OCI-LY3 (cell line): ENCODE measurements around the gene RTN4RL2.

ENCODE experiments used
- H2AFZ ChIP-seq: fragments of 200-600, 300-600 bp; shearing (Covaris generic); 2 replicates; pipeline ENCODE4 v1.6.0; 2014; ENCODE audit warnings: antibody characterized with exemption, low read depth, low read length
- H3K27ac ChIP-seq: fragments of 200-600, 300-600 bp; sonication (generic); 2 replicates; pipeline ENCODE4 v1.5.1; 2014; ENCODE audit warnings: mild to moderate bottlenecking, low read length, moderate library complexity, mixed read lengths
- H3K27me3 ChIP-seq: fragments of 200-600, 300-600 bp; sonication (generic); 2 replicates; pipeline ENCODE4 v1.6.1; 2014; ENCODE audit warnings: low read depth, low read length, mixed read lengths
- H3K36me3 ChIP-seq: fragments of 200-600, 300-600 bp; sonication (generic); replicated peaks from 2 replicates; pipeline ENCODE3; 2014; ENCODE audit warnings: low read depth, low read length, mixed read lengths
- H3K4me1 ChIP-seq: fragments of 300-600, 200-600 bp; sonication (generic); 2 replicates; pipeline ENCODE4 v1.6.1; 2014; ENCODE audit warnings: low read length, mixed read lengths
- H3K4me2 ChIP-seq: fragments of 200-600, 300-600 bp; sonication (generic); 2 replicates; pipeline ENCODE4 v1.6.1; 2014; ENCODE audit warnings: low read length, mixed read lengths
- H3K4me3 ChIP-seq: fragments of 300-600, 200-600 bp; sonication (generic); 2 replicates; pipeline ENCODE4 v1.5.1; 2014; ENCODE audit warnings: antibody characterized with exemption, mild to moderate bottlenecking, low read length, moderate library complexity
- H3K79me2 ChIP-seq: fragments of 300-600, 200-600 bp; shearing (Covaris generic); 2 replicates; pipeline ENCODE4 v1.6.1; 2014; ENCODE audit warnings: mild to moderate bottlenecking, low read length, mixed read lengths
- H3K9ac ChIP-seq: fragments of 300-600, 200-600 bp; shearing (Covaris generic); 2 replicates; pipeline ENCODE4 v1.6.0; 2014; ENCODE audit warnings: mild to moderate bottlenecking, low read length, moderate library complexity
- H3K9me3 ChIP-seq: fragments of 200-600, 300-600 bp; shearing (Covaris generic); 2 replicates; pipeline ENCODE4 v1.6.1; 2014; ENCODE audit warnings: low read length, mixed read lengths; ENCODE audit not compliant: insufficient read depth
- H4K20me1 ChIP-seq: fragments of 200-600, 300-600 bp; sonication (generic); 2 replicates; pipeline ENCODE4 v1.6.1; 2016; ENCODE audit warnings: low read length, mixed read lengths; ENCODE audit not compliant: insufficient read depth
- EZH2phosphoT487 ChIP-seq: fragments of 200-600 bp; shearing (Covaris generic); IDR thresholded peaks from 2 replicates; pipeline ENCODE4 v1.6.1; 2018; ENCODE audit warnings: antibody characterized with exemption, mixed run types, low read depth
- TF ChIP-seq, protein P1 (sequence below): fragments of 200-600, 300-600 bp; sonication (generic); IDR thresholded peaks from 2 replicates; pipeline ENCODE4 v1.5.1; 2014; ENCODE audit warnings: antibody characterized with exemption, low read length, low read depth

The RTN4RL2 gene

DNA sequence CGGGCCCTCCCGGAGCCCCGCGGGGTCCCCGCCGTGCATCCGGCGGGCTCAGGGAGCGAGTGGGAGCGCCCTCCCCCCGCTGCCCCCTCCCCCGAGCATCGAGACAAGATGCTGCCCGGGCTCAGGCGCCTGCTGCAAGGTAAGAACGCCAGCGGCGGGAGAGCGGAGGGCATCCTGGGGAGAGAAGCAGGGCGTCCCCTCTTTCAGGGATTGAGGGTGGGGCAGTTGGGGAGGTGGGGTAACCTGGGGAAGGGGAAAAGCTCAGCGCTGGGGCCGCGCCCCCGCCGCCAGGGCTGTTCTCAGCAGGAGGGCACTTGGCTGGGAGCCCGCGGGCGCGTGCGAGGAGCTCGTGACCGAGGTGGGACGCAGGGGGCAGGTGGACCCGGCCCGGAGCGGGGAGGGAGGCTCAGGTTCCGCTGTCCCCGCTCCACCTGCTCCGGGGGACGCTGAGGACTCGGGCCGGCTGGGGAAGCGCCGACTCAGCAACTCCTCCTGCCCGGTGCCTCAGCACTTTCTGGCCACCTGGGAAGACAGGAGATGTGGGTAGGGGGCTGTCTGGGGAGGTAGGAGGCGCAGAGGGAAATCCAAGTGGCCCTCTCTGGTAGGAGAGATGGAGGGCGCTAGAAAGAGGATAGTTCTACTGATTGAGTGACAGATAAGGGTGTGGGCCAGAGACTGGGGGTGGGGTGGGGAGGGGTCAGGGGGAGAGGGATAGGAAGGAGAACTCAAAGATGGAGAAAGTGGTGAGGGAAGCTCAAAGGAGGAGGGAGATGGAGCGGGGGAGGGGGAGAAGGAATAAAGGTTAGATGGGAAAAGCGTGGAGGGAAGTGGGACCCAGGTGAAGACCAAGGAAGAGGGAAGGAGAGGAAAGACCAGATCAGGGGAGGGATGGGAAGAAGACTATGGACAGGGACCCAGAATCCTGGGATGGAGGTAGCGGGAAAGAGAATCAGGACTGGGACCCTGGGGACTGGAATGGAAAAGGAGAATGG is 726 bp downstream of the RTN4RL2 start:
- no peak overlapping the region for H2AFZ ChIP-seq
- TF ChIP-seq, protein P1, sequence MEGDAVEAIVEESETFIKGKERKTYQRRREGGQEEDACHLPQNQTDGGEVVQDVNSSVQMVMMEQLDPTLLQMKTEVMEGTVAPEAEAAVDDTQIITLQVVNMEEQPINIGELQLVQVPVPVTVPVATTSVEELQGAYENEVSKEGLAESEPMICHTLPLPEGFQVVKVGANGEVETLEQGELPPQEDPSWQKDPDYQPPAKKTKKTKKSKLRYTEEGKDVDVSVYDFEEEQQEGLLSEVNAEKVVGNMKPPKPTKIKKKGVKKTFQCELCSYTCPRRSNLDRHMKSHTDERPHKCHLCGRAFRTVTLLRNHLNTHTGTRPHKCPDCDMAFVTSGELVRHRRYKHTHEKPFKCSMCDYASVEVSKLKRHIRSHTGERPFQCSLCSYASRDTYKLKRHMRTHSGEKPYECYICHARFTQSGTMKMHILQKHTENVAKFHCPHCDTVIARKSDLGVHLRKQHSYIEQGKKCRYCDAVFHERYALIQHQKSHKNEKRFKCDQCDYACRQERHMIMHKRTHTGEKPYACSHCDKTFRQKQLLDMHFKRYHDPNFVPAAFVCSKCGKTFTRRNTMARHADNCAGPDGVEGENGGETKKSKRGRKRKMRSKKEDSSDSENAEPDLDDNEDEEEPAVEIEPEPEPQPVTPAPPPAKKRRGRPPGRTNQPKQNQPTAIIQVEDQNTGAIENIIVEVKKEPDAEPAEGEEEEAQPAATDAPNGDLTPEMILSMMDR: no peak
- TF ChIP-seq EZH2phosphoT487: no peak
- H3K79me2 ChIP-seq: no peaks in the 10 kb centered on the region
- H3K4me3 ChIP-seq: no peak overlapping the region
- H3K9ac ChIP-seq: no peak overlapping the region
- no peaks in the 10 kb centered on the region for H4K20me1 ChIP-seq
- peaks cover 16% of the 10 kb centered on the region for H3K4me1 ChIP-seq
- no peak overlapping the region for H3K4me2 ChIP-seq
- no peaks in the 10 kb centered on the region for H3K36me3 ChIP-seq
- no peaks in the 10 kb centered on the region for H3K9me3 ChIP-seq
- no peaks in the 10 kb centered on the region for H3K27me3 ChIP-seq
- no peak overlapping the region for H3K27ac ChIP-seq

DNA sequence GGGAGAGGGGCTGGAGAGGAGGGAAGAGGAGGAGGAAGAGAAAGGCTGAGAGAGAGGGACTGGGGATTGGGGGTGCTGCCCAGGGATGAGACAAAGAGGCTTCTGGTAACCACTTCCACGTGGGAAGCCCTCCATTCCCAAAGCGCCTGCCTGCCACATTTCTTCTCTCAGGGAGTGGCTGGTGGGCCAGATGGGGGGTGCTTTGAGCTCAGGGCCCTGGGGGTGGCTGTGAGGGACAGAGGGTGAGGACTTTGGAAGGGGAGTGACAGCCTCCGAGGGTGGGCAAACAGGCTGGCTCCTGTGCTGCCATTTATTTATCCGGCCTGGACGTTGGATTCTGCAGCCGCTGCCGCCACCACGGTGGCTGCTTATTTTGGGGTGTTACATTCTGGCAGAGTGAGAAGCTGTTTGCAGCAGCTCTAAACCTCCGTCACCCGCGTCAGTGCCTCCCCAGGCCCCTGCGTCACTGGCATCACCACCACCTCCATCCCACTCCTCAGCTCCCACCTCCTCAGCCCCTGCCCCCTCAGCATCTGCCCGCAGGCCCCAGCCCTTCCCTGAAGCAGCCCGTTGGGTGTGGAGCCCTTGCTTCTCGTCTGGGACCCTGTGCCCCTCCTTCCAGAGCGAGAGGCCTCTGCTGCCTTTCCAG is 1.6 kb downstream of the RTN4RL2 start:
- H3K36me3 ChIP-seq: no peaks in the 10 kb centered on the region
- no peak overlapping the region for H3K4me3 ChIP-seq
- H3K27me3 ChIP-seq: no peaks in the 10 kb centered on the region

DNA sequence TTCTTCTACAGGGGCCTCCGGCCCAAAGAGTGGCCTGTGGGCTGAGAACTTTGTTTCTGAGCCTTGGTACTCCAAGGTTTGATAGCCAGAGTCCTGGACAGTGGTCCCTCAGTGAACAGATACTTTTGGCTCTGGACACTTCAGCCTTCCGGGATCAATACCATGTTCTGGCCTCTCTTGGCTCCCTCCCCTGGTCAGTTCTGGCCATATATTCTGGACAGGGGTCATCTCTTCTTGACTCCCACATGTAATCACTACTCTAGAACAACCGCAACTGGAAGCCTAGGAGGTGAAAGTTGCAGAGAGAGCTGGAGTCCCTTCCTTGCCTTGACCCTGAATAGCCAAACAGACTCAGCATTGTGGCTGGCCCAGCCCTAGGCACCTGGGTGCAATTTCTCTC is 2.3 kb downstream of the RTN4RL2 start:
- Histone ChIP-seq H3K27ac (no peak overlapping the region), H3K27me3 (no peaks in the 10 kb centered on the region), H3K36me3 (no peaks in the 10 kb centered on the region), H3K9me3 (no peaks in the 10 kb centered on the region), H3K79me2 (no peaks in the 10 kb centered on the region), H3K4me1 (peaks cover 10% of the 10 kb centered on the region), H3K9ac (no peak overlapping the region), H3K4me3 (no peak overlapping the region), H2AFZ (no peak overlapping the region), H4K20me1 (no peaks in the 10 kb centered on the region), H3K4me2 (no peak overlapping the region)
- no peak for TF ChIP-seq EZH2phosphoT487
- TF ChIP-seq, protein P1: no peak

More for the DNA sequence above, 1.6 kb downstream of the RTN4RL2 start:
- Histone ChIP-seq H4K20me1 (no peaks in the 10 kb centered on the region), H2AFZ (no peak overlapping the region), H3K27ac (no peak overlapping the region), H3K9ac (no peak overlapping the region), H3K9me3 (no peaks in the 10 kb centered on the region), H3K4me1 (peaks cover 14% of the 10 kb centered on the region), H3K79me2 (no peaks in the 10 kb centered on the region), H3K4me2 (no peak overlapping the region)
- TF ChIP-seq, protein P1: no peak
- TF ChIP-seq EZH2phosphoT487: no peak
